Gastrocnemius medialis (tissue), 4 donors: ENCODE data around the gene DENND6B.

Experiments
- CTCF ChIP-seq, 5 experiments: fragments of 450-650 bp in 3 of 5; fragments of 200-600 bp in 2 of 5; sonication (generic) in 2 of 5; IDR thresholded peaks in 4 of 5; conservative IDR thresholded peaks in 1 of 5; 1 replicate in 4 of 5; 2 replicates in 1 of 5; pipeline ENCODE4 v1.5.1; 2016 to 2019; ENCODE audit warnings: antibody characterized with exemption in 5 of 5, mild to moderate bottlenecking in 3 of 5, moderate library complexity in 3 of 5
- POLR2A ChIP-seq, 2 donors: fragments of 450-650 bp; IDR thresholded peaks; one replicate each; pipeline ENCODE4 v1.6.1; 2017; ENCODE audit warnings: antibody characterized with exemption in 2 of 2, mild to moderate bottlenecking in 2 of 2, moderate library complexity in 2 of 2

GRCh38 chr22:50329236-50329635 is 2.4 kb upstream of the DENND6B start:
- no peak for TF ChIP-seq POLR2A (IDR thresholded peaks at IDR 0.05)
- TF ChIP-seq CTCF (IDR thresholded peaks at IDR 0.05 in 4 of 5, conservative IDR thresholded peaks at IDR 0.05 in 1 of 5) = no peak
